Calu3 (cell line): Measurements from ENCODE around the gene OR4K2. TPM values are rescaled to one million over a fixed set of nuclear protein-coding genes. Genes with fewer than 3 reads are reported as not detected.

Source experiments
- BruUV-seq: library from RNA; stranded (reverse); fragments of 400-500 nt; replicated peaks from 2 replicates; lab custom pipeline; 2021; lab: Mats Ljungman, UMichigan
- CTCF ChIA-PET: fragments of 300-600 bp; sonication (Branson Sonifier 250); formaldehyde crosslinking; loops from one replicate; lab custom pipeline; 2022; ENCODE audit warnings: antibody characterized with exemption; lab: Charles Lee
- DNase-seq: peaks from one replicate; pipeline ENCODE4 v3.0.0; 2022
- H3K27ac Mint-ChIP-seq: one replicate; pipeline ENCODE4 v1.8.0; 2022; ENCODE audit warnings: mixed read lengths; ENCODE audit not compliant: unreplicated experiment
- H3K27me3 Mint-ChIP-seq: one replicate; pipeline ENCODE4 v1.8.0; 2022; ENCODE audit warnings: mixed read lengths; ENCODE audit not compliant: unreplicated experiment
- H3K36me3 Mint-ChIP-seq: one replicate; pipeline ENCODE4 v1.8.0; 2022; ENCODE audit warnings: mild to moderate bottlenecking, moderate library complexity, mixed read lengths; ENCODE audit not compliant: insufficient read depth, unreplicated experiment
- H3K4me1 Mint-ChIP-seq: one replicate; pipeline ENCODE4 v1.8.0; 2022; ENCODE audit warnings: mild to moderate bottlenecking, low read depth, mixed read lengths; ENCODE audit not compliant: unreplicated experiment
- H3K4me3 Mint-ChIP-seq: one replicate; pipeline ENCODE4 v1.8.0; 2022; ENCODE audit warnings: mild to moderate bottlenecking, low read depth, moderate library complexity, mixed read lengths; ENCODE audit not compliant: unreplicated experiment
- H3K9me3 Mint-ChIP-seq: one replicate; pipeline ENCODE4 v1.8.0; 2022; ENCODE audit warnings: low read depth, mixed read lengths; ENCODE audit not compliant: unreplicated experiment
- intact Hi-C: fragments of 100-400 bp; cut with micrococcal nuclease; formaldehyde crosslinking; loops from one replicate; pipeline ENCODE4 v1.10.0; 2022; ENCODE audit not compliant: unreplicated experiment
- total RNA-seq: library from RNA; stranded (reverse); gene quantifications from 2 replicates; pipeline ENCODE4 v1.2.3, GENCODE V29; 2022
- TF ChIP-seq, protein P1 (sequence below): fragments of 200-600 bp; IDR thresholded peaks from one replicate; pipeline ENCODE4 v1.8.0; 2022; ENCODE audit warnings: antibody characterized with exemption; ENCODE audit not compliant: unreplicated experiment

OR4K2 gene
- total RNA-seq, 1 experiment from 2014 or later = not detected

DNA sequence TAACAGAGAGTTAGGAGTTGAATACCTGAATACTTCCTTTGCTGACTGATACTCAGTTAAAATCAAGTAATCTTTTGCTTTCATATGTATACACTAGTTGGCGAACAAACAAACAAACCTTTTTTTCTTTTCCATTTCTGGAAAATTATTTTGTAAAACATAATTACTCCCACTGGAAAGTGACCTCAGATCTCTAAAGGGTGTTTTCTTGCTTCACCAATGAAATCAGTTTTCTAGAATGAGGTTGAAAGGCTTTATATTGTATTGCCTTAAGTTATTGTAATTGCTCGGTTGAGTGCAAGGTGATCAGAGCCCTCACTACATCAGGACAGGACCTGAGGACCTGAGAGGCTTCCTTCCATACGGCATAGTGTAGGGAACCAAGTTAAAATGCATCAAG is 55.7 kb downstream of the OR4K2 start, which contains the start of gene OR4K1:
Gene OR4K1 (plus strand): TSS at position 301 of the 400 bp plus-strand sequence. CDS start 4,750 bp downstream, outside the sequence.
- BruUV-seq = no TSS peak
- intact Hi-C loops = no loop called here
- CTCF ChIA-PET = no interaction called here
- TF ChIP-seq, protein P1, sequence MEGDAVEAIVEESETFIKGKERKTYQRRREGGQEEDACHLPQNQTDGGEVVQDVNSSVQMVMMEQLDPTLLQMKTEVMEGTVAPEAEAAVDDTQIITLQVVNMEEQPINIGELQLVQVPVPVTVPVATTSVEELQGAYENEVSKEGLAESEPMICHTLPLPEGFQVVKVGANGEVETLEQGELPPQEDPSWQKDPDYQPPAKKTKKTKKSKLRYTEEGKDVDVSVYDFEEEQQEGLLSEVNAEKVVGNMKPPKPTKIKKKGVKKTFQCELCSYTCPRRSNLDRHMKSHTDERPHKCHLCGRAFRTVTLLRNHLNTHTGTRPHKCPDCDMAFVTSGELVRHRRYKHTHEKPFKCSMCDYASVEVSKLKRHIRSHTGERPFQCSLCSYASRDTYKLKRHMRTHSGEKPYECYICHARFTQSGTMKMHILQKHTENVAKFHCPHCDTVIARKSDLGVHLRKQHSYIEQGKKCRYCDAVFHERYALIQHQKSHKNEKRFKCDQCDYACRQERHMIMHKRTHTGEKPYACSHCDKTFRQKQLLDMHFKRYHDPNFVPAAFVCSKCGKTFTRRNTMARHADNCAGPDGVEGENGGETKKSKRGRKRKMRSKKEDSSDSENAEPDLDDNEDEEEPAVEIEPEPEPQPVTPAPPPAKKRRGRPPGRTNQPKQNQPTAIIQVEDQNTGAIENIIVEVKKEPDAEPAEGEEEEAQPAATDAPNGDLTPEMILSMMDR = no peak
- H3K27ac Mint-ChIP-seq = no peak within 1 kb of the TSS
- H3K27me3 Mint-ChIP-seq = no peaks in the 10 kb centered on the region
- H3K4me3 Mint-ChIP-seq = no peak within 1 kb of the TSS
- H3K36me3 Mint-ChIP-seq = no peaks in the 10 kb centered on the region
- peaks cover 9% of the 10 kb centered on the region for H3K9me3 Mint-ChIP-seq
- no peak for DNase-seq
- H3K4me1 Mint-ChIP-seq = no peaks in the 10 kb centered on the region

Other genes starting within 250 kb of the OR4K2 start
- gene OR11H2, start 161.3 kb upstream of the OR4K2 start, total RNA-seq = not detected in 2 replicates
- gene OR4Q3, start 131.6 kb upstream of the OR4K2 start, total RNA-seq = not detected in 2 replicates
- not detected in 2 replicates for gene OR4M1, start 101.6 kb upstream of the OR4K2 start, total RNA-seq
- gene OR4N2, start 71.4 kb upstream of the OR4K2 start, total RNA-seq = not detected in 2 replicates
- gene OR4K5, start 45.5 kb downstream of the OR4K2 start, total RNA-seq = not detected in 2 replicates
- gene OR4K1, start 55.8 kb downstream of the OR4K2 start, total RNA-seq = not detected in 2 replicates
- gene OR4K15, start 100.4 kb downstream of the OR4K2 start, total RNA-seq = not detected in 2 replicates
- not detected in 2 replicates for gene OR4Q2, start 127.0 kb downstream of the OR4K2 start, total RNA-seq
- gene OR4K14, start 144.2 kb downstream of the OR4K2 start, total RNA-seq = not detected in 2 replicates
- not detected in 2 replicates for gene OR4K13, start 160.9 kb downstream of the OR4K2 start, total RNA-seq
- not detected in 2 replicates for gene OR4L1, start 184.9 kb downstream of the OR4K2 start, total RNA-seq
- not detected in 2 replicates for gene OR4K17, start 235.6 kb downstream of the OR4K2 start, total RNA-seq